ENCODE results near the gene PRKG2. TPM values are rescaled to one million over a fixed set of nuclear protein-coding genes. Genes with fewer than 3 reads are reported as not detected.
"Not testable (repeated sequence)": the region's sequence is repeated elsewhere in the genome, so short reads cannot be mapped to it uniquely, and the experiment has no call there.

The PRKG2 gene
- total RNA-seq, 1 donor = 0.72 TPM

- Histone ChIP-seq H3K4me1 (ENCODE audit: insufficient read depth, low read length) (no peaks in the 10 kb centered on the region), H3K4me2 (ENCODE audit: insufficient read depth, low read length) (no peak overlapping the region), H3K27ac (ENCODE audit: low read depth, low read length) (no peak overlapping the region), H3K9me3 (ENCODE audit: low read depth, low read length) (no peaks in the 10 kb centered on the region), H3K79me2 (ENCODE audit: insufficient read depth, low read length) (no peaks in the 10 kb centered on the region), H3K4me3 (ENCODE audit: insufficient read depth, low read length) (no peak overlapping the region), H3K27me3 (ENCODE audit: insufficient read depth, low read length) (no peaks in the 10 kb centered on the region), H3K36me3 (ENCODE audit: insufficient read depth, low read length) (no peaks in the 10 kb centered on the region), H2AFZ (ENCODE audit: low read length) (no peak overlapping the region), H4K20me1 (ENCODE audit: insufficient read depth, low read length) (no peaks in the 10 kb centered on the region)
- no peak for TF ChIP-seq CTCF (IDR thresholded peaks at IDR 0.05; ENCODE audit: extremely low read depth, low read depth, low read length)
- no peak for DNase-seq (ENCODE audit: insufficient read length, low spot score, missing footprints)
Observed at GRCh38 chr4:81227968-81228367, 12.9 kb upstream of the PRKG2 start.

GRCh38 chr4:81227138-81227537 is 12.1 kb upstream of the PRKG2 start:
- no peaks in the 10 kb centered on the region for H3K27me3 ChIP-seq (ENCODE audit: insufficient read depth, low read length)
- H4K20me1 ChIP-seq (ENCODE audit: insufficient read depth, low read length) = no peaks in the 10 kb centered on the region
- H3K36me3 ChIP-seq (ENCODE audit: insufficient read depth, low read length) = no peaks in the 10 kb centered on the region
- H3K79me2 ChIP-seq (ENCODE audit: insufficient read depth, low read length) = no peaks in the 10 kb centered on the region
- H3K4me1 ChIP-seq (ENCODE audit: insufficient read depth, low read length) = no peaks in the 10 kb centered on the region
- H3K4me2 ChIP-seq (ENCODE audit: insufficient read depth, low read length) = no peak overlapping the region
- H2AFZ ChIP-seq (ENCODE audit: low read length) = no peak overlapping the region
- no peaks in the 10 kb centered on the region for H3K9me3 ChIP-seq (ENCODE audit: low read depth, low read length)
- TF ChIP-seq CTCF (IDR thresholded peaks at IDR 0.05; ENCODE audit: extremely low read depth, low read depth, low read length) = no peak
- H3K4me3 ChIP-seq (ENCODE audit: insufficient read depth, low read length) = no peak overlapping the region
- DNase-seq (ENCODE audit: insufficient read length, low spot score, missing footprints) = no peak
- no peak overlapping the region for H3K27ac ChIP-seq (ENCODE audit: low read depth, low read length)

- Histone ChIP-seq H3K36me3 (ENCODE audit: insufficient read depth, low read length) (no peaks in the 10 kb centered on the region), H3K27me3 (ENCODE audit: insufficient read depth, low read length) (no peaks in the 10 kb centered on the region), H2AFZ (ENCODE audit: low read length) (no peak overlapping the region), H3K4me1 (ENCODE audit: insufficient read depth, low read length) (no peaks in the 10 kb centered on the region), H3K4me3 (ENCODE audit: insufficient read depth, low read length) (no peak overlapping the region), H3K4me2 (ENCODE audit: insufficient read depth, low read length) (no peak overlapping the region), H3K27ac (ENCODE audit: low read depth, low read length) (no peak overlapping the region), H3K9me3 (ENCODE audit: low read depth, low read length) (no peaks in the 10 kb centered on the region), H3K79me2 (ENCODE audit: insufficient read depth, low read length) (no peaks in the 10 kb centered on the region), H4K20me1 (ENCODE audit: insufficient read depth, low read length) (no peaks in the 10 kb centered on the region)
- no peak for DNase-seq (ENCODE audit: insufficient read length, low spot score, missing footprints)
- TF ChIP-seq CTCF (IDR thresholded peaks at IDR 0.05; ENCODE audit: extremely low read depth, low read depth, low read length) = no peak
Observed at GRCh38 chr4:81225252-81225651, 10.2 kb upstream of the PRKG2 start.

- not testable (repeated sequence) for H4K20me1 ChIP-seq (ENCODE audit: insufficient read depth, low read length); H3K79me2 ChIP-seq (ENCODE audit: insufficient read depth, low read length); H3K27me3 ChIP-seq (ENCODE audit: insufficient read depth, low read length); H3K36me3 ChIP-seq (ENCODE audit: insufficient read depth, low read length); H3K27ac ChIP-seq (ENCODE audit: low read depth, low read length); H3K4me2 ChIP-seq (ENCODE audit: insufficient read depth, low read length); H3K4me3 ChIP-seq (ENCODE audit: insufficient read depth, low read length); H3K4me1 ChIP-seq (ENCODE audit: insufficient read depth, low read length); H2AFZ ChIP-seq (ENCODE audit: low read length); H3K9me3 ChIP-seq (ENCODE audit: low read depth, low read length); DNase-seq (ENCODE audit: insufficient read length, low spot score, missing footprints)
Observed at GRCh38 chr4:81222082-81222472, 7.1 kb upstream of the PRKG2 start.
